Measurements from ENCODE around the gene HPSE.
"Not testable (repeated sequence)": the region's sequence is repeated elsewhere in the genome, so short reads cannot be mapped to it uniquely, and the experiment has no call there.

HPSE gene

GRCh38 chr4:83331956-83332355, 2.7 kb downstream of the HPSE start:
- TF ChIP-seq CTCF (IDR thresholded peaks at IDR 0.05) (no peak), ZFX (IDR thresholded peaks at IDR 0.05; ENCODE audit: borderline replicate concordance) (no peak)
- H3K27ac ChIP-seq: no peak overlapping the region

- H3K27ac ChIP-seq: no peak overlapping the region
- TF ChIP-seq CTCF (IDR thresholded peaks at IDR 0.05) (no peak), ZFX (IDR thresholded peaks at IDR 0.05; ENCODE audit: borderline replicate concordance) (no peak)
Observed at GRCh38 chr4:83329521-83330110, 5.0 kb downstream of the HPSE start.

GRCh38 chr4:83328521-83329187, 6.0 kb downstream of the HPSE start:
- no peak overlapping the region for H3K27ac ChIP-seq
- TF ChIP-seq ZFX (IDR thresholded peaks at IDR 0.05; ENCODE audit: borderline replicate concordance): no peak
- no peak for TF ChIP-seq CTCF (IDR thresholded peaks at IDR 0.05)

- no peak overlapping the region for H3K27ac ChIP-seq
- TF ChIP-seq ZFX (IDR thresholded peaks at IDR 0.05; ENCODE audit: borderline replicate concordance): no peak
Observed at GRCh38 chr4:83326546-83326945, 8.1 kb downstream of the HPSE start.

GRCh38 chr4:83325306-83325705, 9.3 kb downstream of the HPSE start:
- H3K27ac ChIP-seq: not testable (repeated sequence)

GRCh38 chr4:83323136-83323535, 11.5 kb downstream of the HPSE start:
- TF ChIP-seq CTCF (IDR thresholded peaks at IDR 0.05): no peak
- TF ChIP-seq ZFX (IDR thresholded peaks at IDR 0.05; ENCODE audit: borderline replicate concordance): no peak
- H3K27ac ChIP-seq: no peak overlapping the region

GRCh38 chr4:83320548-83320947, 14.1 kb downstream of the HPSE start:
- no peak overlapping the region for H3K27ac ChIP-seq
- TF ChIP-seq CTCF (IDR thresholded peaks at IDR 0.05): no peak
- no peak for TF ChIP-seq ZFX (IDR thresholded peaks at IDR 0.05; ENCODE audit: borderline replicate concordance)

- TF ChIP-seq CTCF (IDR thresholded peaks at IDR 0.05) (no peak), ZFX (IDR thresholded peaks at IDR 0.05; ENCODE audit: borderline replicate concordance) (no peak)
- no peak overlapping the region for H3K27ac ChIP-seq
Observed at GRCh38 chr4:83318666-83319065, 16.0 kb downstream of the HPSE start.

All from 22Rv1 (cell line).